ENCODE data around the gene KIF18A. TPM values are rescaled to one million over a fixed set of nuclear protein-coding genes. Genes with fewer than 3 reads are reported as not detected.

Gene KIF18A
- total RNA-seq (2014; rRNA removed; shearing (Covaris generic)) (36.4 and 41.5 TPM in 2 replicates), total RNA-seq (2022) (42.3 and 47.1 TPM in 2 replicates), Bru-seq, nascent RNA (percentile 94 among the genes with signal in this experiment), BruChase-seq, experiment 1, labeled RNA remaining after a 6-hour chase (percentile 66 among the genes with signal in this experiment), BruChase-seq, experiment 2, labeled RNA remaining after a 2-hour chase (percentile 80 among the genes with signal in this experiment)
- long read RNA-seq, transcript KIF18A-201 (17 exons, 3,568 nt) = major isoform, 78 of 106 reads
- long read RNA-seq, partial matches to known transcripts = 10 of 106 reads
- long read RNA-seq, other reads (novel, unspliced or antisense) = 18 of 106 reads

DNA sequence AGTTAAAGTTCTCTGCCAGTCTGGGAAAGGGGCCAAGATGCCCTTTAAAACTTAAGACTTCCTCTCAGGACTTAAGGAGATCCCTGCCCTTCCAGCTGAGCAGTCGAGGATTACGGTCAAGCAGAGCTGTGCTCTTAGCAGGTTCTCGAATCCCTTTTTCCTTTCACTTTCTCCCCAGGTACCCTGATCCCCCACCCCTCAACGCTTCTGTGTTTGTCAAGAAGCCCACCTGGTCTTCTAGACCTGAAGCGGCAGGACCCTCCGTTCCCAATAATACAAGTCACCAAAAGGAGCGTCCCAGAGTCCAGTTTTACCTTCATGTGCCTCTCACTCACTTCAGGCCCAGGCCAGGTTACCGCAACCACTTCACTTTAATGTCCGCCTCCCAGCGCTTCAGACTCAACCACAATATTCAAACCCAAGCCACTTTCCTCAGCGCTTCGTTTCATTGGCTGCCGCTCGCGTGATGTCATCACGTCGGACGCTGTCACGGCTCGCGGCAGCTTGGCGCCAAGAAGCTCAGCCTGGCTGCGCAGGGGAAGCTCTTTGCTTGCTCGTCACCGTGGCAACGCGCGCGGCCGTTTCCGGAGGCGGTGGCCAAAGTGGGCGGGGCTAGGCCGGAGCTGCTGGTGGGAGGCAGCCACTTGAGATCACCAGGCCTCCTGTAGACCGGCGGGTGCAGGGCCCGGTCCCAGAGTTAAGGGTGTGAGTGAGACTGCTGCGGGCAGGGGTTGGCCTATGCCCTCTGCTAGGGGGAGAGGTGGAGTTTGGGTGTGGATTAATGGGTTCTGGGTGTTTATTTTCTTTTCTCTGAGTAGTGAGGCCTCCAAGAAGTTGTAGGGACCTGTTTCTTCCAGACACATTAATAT, at the start of gene KIF18A, which contains the start of gene METTL15:
Gene KIF18A (minus strand): TSS at position 407 of the 869 bp plus-strand sequence. CDS start 10,209 bp downstream, outside the sequence.
Gene METTL15 (plus strand): TSS at position 639 of the 869 bp plus-strand sequence. CDS start 4,947 bp downstream, outside the sequence.
- Histone ChIP-seq H3K4me2 (ENCODE audit: low read length) (peak within 1 kb of the TSS; percentile 86), H3K79me2 (ENCODE audit: insufficient read depth, low read depth, low read length) (peaks cover 89% of the 10 kb centered on the region), H3K9me2 (ENCODE audit: insufficient read depth, low read length) (no peaks in the 10 kb centered on the region), H3K9me3 (ENCODE audit: low read length) (no peaks in the 10 kb centered on the region), H3K4me1 (ENCODE audit: insufficient read depth, low read length, poor library complexity, severe bottlenecking) (peaks cover 40% of the 10 kb centered on the region), H2AFZ (ENCODE audit: low read length) (peak within 1 kb of the TSS; percentile 75), H3K36me3 (ENCODE audit: insufficient read depth, low read length) (peaks cover 5% of the 10 kb centered on the region; the same call in 1 of the 2 replicates), H3K4me3 (ENCODE audit: low read depth, low read length, poor library complexity, severe bottlenecking) (peak within 1 kb of the TSS; percentile 93), H3K27ac (ENCODE audit: low read depth, low read length, poor library complexity, severe bottlenecking) (peak within 1 kb of the TSS; percentile 82), H4K20me1 (ENCODE audit: insufficient read depth, low read length) (peaks cover 34% of the 10 kb centered on the region)
- TSS peak; percentile 77 for BruUV-seq (replicated peaks)
- TF ChIP-seq, protein P1, sequence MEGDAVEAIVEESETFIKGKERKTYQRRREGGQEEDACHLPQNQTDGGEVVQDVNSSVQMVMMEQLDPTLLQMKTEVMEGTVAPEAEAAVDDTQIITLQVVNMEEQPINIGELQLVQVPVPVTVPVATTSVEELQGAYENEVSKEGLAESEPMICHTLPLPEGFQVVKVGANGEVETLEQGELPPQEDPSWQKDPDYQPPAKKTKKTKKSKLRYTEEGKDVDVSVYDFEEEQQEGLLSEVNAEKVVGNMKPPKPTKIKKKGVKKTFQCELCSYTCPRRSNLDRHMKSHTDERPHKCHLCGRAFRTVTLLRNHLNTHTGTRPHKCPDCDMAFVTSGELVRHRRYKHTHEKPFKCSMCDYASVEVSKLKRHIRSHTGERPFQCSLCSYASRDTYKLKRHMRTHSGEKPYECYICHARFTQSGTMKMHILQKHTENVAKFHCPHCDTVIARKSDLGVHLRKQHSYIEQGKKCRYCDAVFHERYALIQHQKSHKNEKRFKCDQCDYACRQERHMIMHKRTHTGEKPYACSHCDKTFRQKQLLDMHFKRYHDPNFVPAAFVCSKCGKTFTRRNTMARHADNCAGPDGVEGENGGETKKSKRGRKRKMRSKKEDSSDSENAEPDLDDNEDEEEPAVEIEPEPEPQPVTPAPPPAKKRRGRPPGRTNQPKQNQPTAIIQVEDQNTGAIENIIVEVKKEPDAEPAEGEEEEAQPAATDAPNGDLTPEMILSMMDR (conservative IDR thresholded peaks at IDR 0.05; ENCODE audit: low read length) = no peak
- no peak for TF ChIP-seq EZH2phosphoT487 (IDR thresholded peaks at IDR 0.05; ENCODE audit: borderline replicate concordance, low read depth, low read length)
- intact Hi-C loops (cut with micrococcal nuclease; ENCODE audit: unreplicated experiment) = loop anchor here (2.0 to 5.0 kb wide), 2 partner anchors 601 to 1196 kb away; partner anchors contain the start of gene LIN7C
- peak; percentile 99 for DNase-seq (ENCODE audit: low spot score)
- CTCF ChIA-PET (ENCODE audit: unreplicated experiment) = no interaction called here
- POLR2A ChIA-PET = interaction anchor here (0.6 to 5.8 kb wide), 14 partner anchors 8 to 156 kb away, joined by 3 to 38 read pairs (median 5); no protein-coding TSS in a partner anchor

DNA sequence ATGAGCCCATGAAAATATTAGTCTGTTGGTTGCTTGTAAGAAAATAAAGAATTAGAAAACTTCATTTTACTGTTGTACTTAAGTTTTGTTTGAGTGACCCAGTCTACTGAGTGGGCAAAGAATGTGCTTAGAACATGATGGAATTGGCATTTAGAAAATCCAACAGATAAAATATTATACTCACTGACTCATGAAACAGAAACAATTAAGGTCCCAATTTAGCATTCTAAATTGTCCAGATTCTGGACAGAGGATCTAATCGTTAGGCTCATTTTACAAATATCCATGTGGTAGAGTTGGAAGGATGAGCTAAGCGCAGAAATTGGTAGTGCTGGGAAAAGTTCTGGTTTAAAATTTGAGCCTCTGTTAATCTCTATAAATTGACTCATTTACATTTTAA, 45.6 kb upstream of the KIF18A start:
- Histone ChIP-seq H3K4me1 (ENCODE audit: insufficient read depth, low read length, poor library complexity, severe bottlenecking) (no peaks in the 10 kb centered on the region), H3K4me2 (ENCODE audit: low read length) (no peak overlapping the region), H3K27ac (ENCODE audit: low read depth, low read length, poor library complexity, severe bottlenecking) (no peak overlapping the region), H3K4me3 (ENCODE audit: low read depth, low read length, poor library complexity, severe bottlenecking) (no peak overlapping the region), H3K79me2 (ENCODE audit: insufficient read depth, low read depth, low read length) (no peaks in the 10 kb centered on the region), H2AFZ (ENCODE audit: low read length) (no peak overlapping the region), H3K9me2 (ENCODE audit: insufficient read depth, low read length) (no peaks in the 10 kb centered on the region), H3K36me3 (ENCODE audit: insufficient read depth, low read length) (peaks cover 10% of the 10 kb centered on the region), H4K20me1 (ENCODE audit: insufficient read depth, low read length) (no peaks in the 10 kb centered on the region), H3K9me3 (ENCODE audit: low read length) (no peaks in the 10 kb centered on the region)
- DNase-seq (ENCODE audit: low spot score) = no peak
- POLR2A ChIA-PET = no interaction called here
- intact Hi-C loops (cut with micrococcal nuclease; ENCODE audit: unreplicated experiment) = no loop called here
- no peak for TF ChIP-seq EZH2phosphoT487 (IDR thresholded peaks at IDR 0.05; ENCODE audit: borderline replicate concordance, low read depth, low read length)
- TF ChIP-seq, protein P1 (conservative IDR thresholded peaks at IDR 0.05; ENCODE audit: low read length) = no peak
- CTCF ChIA-PET (ENCODE audit: unreplicated experiment) = no interaction called here
- no TSS peak for BruUV-seq (replicated peaks)
